HCT116 (cell line): ENCODE measurements around the gene ZFP36. TPM values are rescaled to one million over a fixed set of nuclear protein-coding genes. Genes with fewer than 3 reads are reported as not detected.

ENCODE experiments used
- ATAC-seq: fragments of 200-7000 bp; cut with Tn5 transposase; 2 replicates; pipeline ENCODE4 v1.9.1; 2020; ENCODE audit warnings: mild to moderate bottlenecking, moderate library complexity
- BruUV-seq: library from RNA; stranded (reverse); fragments of 400-500 nt; replicated peaks from 2 replicates; lab custom pipeline; 2021; lab: Mats Ljungman, UMichigan
- CTCF ChIA-PET: fragments of 300-600 bp; sonication (Branson Sonifier 250); formaldehyde crosslinking; loops from one replicate; lab custom pipeline; 2021; ENCODE audit warnings: antibody characterized with exemption; lab: Charles Lee
- POLR2A ChIA-PET: fragments of 300-600, 350-600 bp; sonication (Branson Sonifier 250); formaldehyde crosslinking; loops from one replicate; lab custom pipeline; 2021; ENCODE audit warnings: antibody characterized with exemption; lab: Charles Lee
- RAD21 ChIA-PET, 2 experiments: fragments of 300-600 bp; sonication (Branson Sonifier 250); formaldehyde crosslinking; loops; one replicate each; lab custom pipeline; 2023; ENCODE audit warnings: low total read pairs in 2 of 2; ENCODE audit not compliant: uncharacterized antibody in 2 of 2, unreplicated experiment in 2 of 2, low non-redundant PET in 1 of 2; lab: Charles Lee
- DNase-seq: peaks from one replicate; pipeline ENCODE4 v3.0.0-alpha.2; 2010; ENCODE audit warnings: low read depth, low spot score
- H2AFZ ChIP-seq: fragments of 200-600 bp; shearing (Covaris generic), sonication (generic); 2 replicates; pipeline ENCODE4 v1.6.1; 2017; ENCODE audit warnings: low read depth, mixed run types, mixed read lengths, antibody characterized with exemption, low read length; ENCODE audit not compliant: poor library complexity, severe bottlenecking
- H3K27ac ChIP-seq: 2 replicates; pipeline ENCODE4 v1.5.1; 2012; ENCODE audit warnings: low read depth, low read length
- H3K27me3 ChIP-seq: fragments of 200-600 bp; sonication (generic); 2 replicates; pipeline ENCODE4 v1.6.1; 2016; ENCODE audit warnings: mixed run types, low read length, mixed read lengths; ENCODE audit not compliant: insufficient read depth
- H3K36me3 ChIP-seq, 2 experiments: fragments of 200-500 bp in 1 of 2; fragments of 200-600 bp in 1 of 2; sonication (Bioruptor generic) in 1 of 2; sonication (generic) in 1 of 2; 2 replicates each; pipeline versions ENCODE4 v1.5.1 to v1.6.1; 2014 to 2016; ENCODE audit warnings: low read length in 2 of 2, inconsistent platforms in 1 of 2, mixed read lengths in 1 of 2, mixed run types in 1 of 2; ENCODE audit not compliant: insufficient read depth in 2 of 2, control insufficient read depth in 1 of 2
- H3K4me1 ChIP-seq, 2 experiments: fragments of 200-600 bp in 1 of 2; sonication (generic) in 1 of 2; 2 replicates each; pipeline versions ENCODE4 v1.5.1 to v1.6.1; 2012 to 2017; ENCODE audit warnings: low read length in 2 of 2, inconsistent platforms in 1 of 2, mild to moderate bottlenecking in 1 of 2, mixed read lengths in 1 of 2, mixed run types in 1 of 2, moderate library complexity in 1 of 2; ENCODE audit not compliant: insufficient read depth in 2 of 2, control insufficient read depth in 1 of 2
- H3K4me2 ChIP-seq: fragments of 200-600 bp; sonication (generic); 2 replicates; pipeline ENCODE4 v1.6.1; 2017; ENCODE audit warnings: mixed run types, low read length, mixed read lengths
- H3K4me3 ChIP-seq, 2 experiments: fragments of 200-600 bp in 1 of 2; sonication (generic) in 1 of 2; replicated peaks in 1 of 2; 2 replicates each; pipeline ENCODE4 v1.5.1; 2011 to 2016; ENCODE audit warnings: low read length in 2 of 2, control low read depth in 1 of 2, low read depth in 1 of 2, mild to moderate bottlenecking in 1 of 2, mixed read lengths in 1 of 2, mixed run types in 1 of 2
- H3K79me2 ChIP-seq: fragments of 200-600 bp; sonication (generic); 2 replicates; pipeline ENCODE4 v1.6.1; 2017; ENCODE audit warnings: mild to moderate bottlenecking, mixed run types, low read length, moderate library complexity, mixed read lengths; ENCODE audit not compliant: insufficient read depth
- H3K9ac ChIP-seq: fragments of 200-600 bp; sonication (generic); 2 replicates; pipeline ENCODE4 v1.6.1; 2016; ENCODE audit warnings: low read length, mixed read lengths
- H3K9me2 ChIP-seq: fragments of 200-600 bp; sonication (generic), shearing (Covaris generic); 2 replicates; pipeline ENCODE4 v1.6.1; 2017; ENCODE audit warnings: mixed run types, mild to moderate bottlenecking, moderate library complexity; ENCODE audit not compliant: insufficient read depth
- H3K9me3 ChIP-seq, 2 experiments: fragments of 200-500 bp in 1 of 2; fragments of 200-600 bp in 1 of 2; sonication (Bioruptor generic) in 1 of 2; sonication (generic) in 1 of 2; 2 replicates each; pipeline ENCODE4 v1.6.1; 2014 to 2017; ENCODE audit warnings: low read length in 2 of 2, mixed read lengths in 2 of 2, inconsistent platforms in 1 of 2, low read depth in 1 of 2, mild to moderate bottlenecking in 1 of 2, mixed run types in 1 of 2, moderate library complexity in 1 of 2; ENCODE audit not compliant: control insufficient read depth in 1 of 2, insufficient read depth in 1 of 2
- H4K20me1 ChIP-seq: fragments of 200-600 bp; sonication (generic), shearing (Covaris generic); 2 replicates; pipeline ENCODE4 v1.6.1; 2017; ENCODE audit warnings: mixed run types, mild to moderate bottlenecking, moderate library complexity; ENCODE audit not compliant: insufficient read depth
- CBX3 ChIP-seq: IDR thresholded peaks from 2 replicates; pipeline ENCODE4 v1.6.1; 2012; ENCODE audit warnings: low read depth
- CEBPB ChIP-seq: IDR thresholded peaks from 2 replicates; pipeline ENCODE4 v1.6.1; 2012; ENCODE audit warnings: low read depth
- CTCF ChIP-seq, 3 experiments: fragments of 200-600 bp in 1 of 3; sonication (generic) in 1 of 3; IDR thresholded peaks in 2 of 3; conservative IDR thresholded peaks in 1 of 3; 2 replicates each; pipeline ENCODE4 v1.5.1; 2012 to 2017; ENCODE audit warnings: low read depth in 2 of 3, low read length in 2 of 3, antibody characterized with exemption in 1 of 3, borderline replicate concordance in 1 of 3, control low read depth in 1 of 3, mild to moderate bottlenecking in 1 of 3, mixed read lengths in 1 of 3, mixed run types in 1 of 3, moderate library complexity in 1 of 3; ENCODE audit not compliant: insufficient read depth in 1 of 3
- REST ChIP-seq: IDR thresholded peaks from 2 replicates; pipeline ENCODE4 v1.6.1; 2012; ENCODE audit warnings: low read depth
- SIN3A ChIP-seq: IDR thresholded peaks from 2 replicates; pipeline ENCODE4 v1.6.1; 2012; ENCODE audit warnings: low read depth
- SP1 ChIP-seq: IDR thresholded peaks from 2 replicates; pipeline ENCODE4 v1.6.1; 2012; ENCODE audit warnings: low read depth
- intact Hi-C: fragments of 100-400 bp; cut with micrococcal nuclease; formaldehyde crosslinking; loops from 2 replicates; pipeline ENCODE4 v1.10.0; 2022
- total RNA-seq: library from RNA; stranded (reverse); gene quantifications from one replicate; pipeline ENCODE4 v1.2.1, GENCODE V29; 2021; ENCODE audit not compliant: unreplicated experiment

Gene ZFP36
- total RNA-seq, 1 experiment from 2014 or later: 131 TPM

- ChIA-PET RAD21 (no interaction called here), POLR2A (interaction anchor here (0.6 kb wide), 1 partner anchor 45 kb away, joined by 4 read pairs; the partner anchor contains the start of gene SAMD4B), CTCF (no interaction called here)
- no peaks in the 10 kb centered on the region for H3K27me3 ChIP-seq
- intact Hi-C loops: no loop called here
- no peak overlapping the region for H3K27ac ChIP-seq
- peaks cover 20% of the 10 kb centered on the region for H3K79me2 ChIP-seq
- DNase-seq (no peak), ATAC-seq (no peak)
- H3K9ac ChIP-seq: no peak overlapping the region
- H3K4me1 ChIP-seq: peaks cover 7 to 8% of the 10 kb centered on the region in 2 experiments; a peak in 3 of 4 replicates
- TF ChIP-seq CEBPB (no peak), SIN3A (no peak), CTCF (IDR thresholded peaks at IDR 0.05 in 2 of 3, conservative IDR thresholded peaks at IDR 0.05 in 1 of 3; ENCODE audit: borderline replicate concordance in 1 of 3, insufficient read depth in 1 of 3, low read depth in 2 of 3, low read length in 2 of 3) (no peak)
- BruUV-seq: no TSS peak
- H3K4me3 ChIP-seq: no peak overlapping the region
- H3K36me3 ChIP-seq: peaks cover 41 to 42% of the 10 kb centered on the region in 2 experiments; a peak in 3 of 4 replicates
- no peak overlapping the region for H3K4me2 ChIP-seq
- H2AFZ ChIP-seq: no peak overlapping the region
- no peaks in the 10 kb centered on the region for H4K20me1 ChIP-seq
- H3K9me2 ChIP-seq: no peaks in the 10 kb centered on the region
- H3K9me3 ChIP-seq: no peaks in the 10 kb centered on the region
Measured at GRCh38 chr19:39386557-39386956, 20.1 kb upstream of the ZFP36 start.

- no peaks in the 10 kb centered on the region for H3K9me2 ChIP-seq
- ChIA-PET POLR2A (no interaction called here), CTCF (no interaction called here), RAD21 (no interaction called here)
- H3K27ac ChIP-seq: no peak overlapping the region
- DNase-seq (no peak), ATAC-seq (no peak)
- no peaks in the 10 kb centered on the region for H4K20me1 ChIP-seq
- no peaks in the 10 kb centered on the region for H3K27me3 ChIP-seq
- no peak overlapping the region for H3K4me3 ChIP-seq
- TF ChIP-seq CEBPB (no peak), REST (no peak), SP1 (no peak), CBX3 (no peak), SIN3A (no peak)
- peaks cover 38% of the 10 kb centered on the region for H3K79me2 ChIP-seq
- BruUV-seq: no TSS peak
- no peak overlapping the region for H2AFZ ChIP-seq
- H3K9ac ChIP-seq: no peak overlapping the region
- H3K36me3 ChIP-seq: peaks cover 32 to 38% of the 10 kb centered on the region in 2 experiments; a peak in 3 of 4 replicates
- H3K4me1 ChIP-seq: peaks cover 14% of the 10 kb centered on the region in 2 experiments
- H3K4me2 ChIP-seq: no peak overlapping the region
- H3K9me3 ChIP-seq: no peaks in the 10 kb centered on the region
- intact Hi-C loops: no loop called here
Measured at GRCh38 chr19:39388657-39389056, 18.0 kb upstream of the ZFP36 start.
